AG04449 (cell line): ENCODE results near the gene MTRFR.

ENCODE experiments used
- CTCF ChIA-PET: fragments of 350-600 bp; formaldehyde crosslinking; extraction: SDS; loops from one replicate; lab custom pipeline; 2021; ENCODE audit warnings: antibody characterized with exemption; lab: Yijun Ruan, JAX
- POLR2A ChIA-PET: fragments of 400-600, 350-600 bp; formaldehyde crosslinking; extraction: SDS; loops from one replicate; lab custom pipeline; 2020; ENCODE audit warnings: antibody characterized with exemption, inconsistent platforms; lab: Yijun Ruan, JAX
- DNase-seq: peaks from one replicate; pipeline ENCODE4 v3.0.0-alpha.2; 2010; ENCODE audit warnings: low read depth, low spot score
- H3K4me3 ChIP-seq: 2 replicates; pipeline ENCODE4 v1.5.1; 2011; ENCODE audit warnings: low read depth, mild to moderate bottlenecking, control low read depth, low read length
- TF ChIP-seq, protein P1 (sequence below): IDR thresholded peaks from one replicate; pipeline ENCODE4 v1.5.1; 2011; ENCODE audit warnings: mild to moderate bottlenecking, moderate library complexity, low read length, control low read depth, inconsistent platforms; ENCODE audit not compliant: insufficient read depth; ENCODE audit errors: missing control alignments

MTRFR gene

DNA sequence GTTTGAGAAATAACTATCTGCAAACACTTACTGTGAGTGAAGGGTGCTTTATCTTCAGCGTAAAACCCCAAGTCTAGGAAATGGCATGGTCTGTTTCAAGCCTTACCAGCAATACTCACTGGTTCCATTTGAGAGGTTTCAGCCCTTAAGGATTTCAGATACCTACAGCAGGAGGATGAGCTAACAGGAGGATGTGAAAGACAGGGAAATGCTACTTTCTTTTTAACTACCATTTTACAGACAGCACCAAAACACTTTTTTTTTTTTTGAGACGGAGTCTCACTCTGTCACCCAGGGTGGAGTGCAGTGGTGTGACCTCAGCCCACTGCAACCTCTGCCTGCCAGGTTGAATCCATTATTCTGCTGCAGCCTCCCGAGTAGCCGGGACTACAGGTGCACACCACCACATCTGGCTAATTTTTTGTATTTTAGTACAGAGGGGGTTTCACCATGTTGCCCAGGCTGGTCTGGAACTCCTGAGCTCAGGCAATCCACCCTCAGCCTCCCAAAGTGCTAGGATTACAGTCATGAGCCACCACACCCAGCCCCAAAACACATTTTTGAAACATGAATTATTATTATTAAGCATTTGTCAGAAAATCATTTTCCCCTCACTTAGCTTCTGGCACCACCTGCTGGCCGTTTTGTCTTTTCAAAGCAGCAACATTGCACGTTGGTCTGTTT is 4.6 kb downstream of the MTRFR start:
- CTCF ChIA-PET: interaction anchor here (0.7 to 13.0 kb wide), 74 partner anchors 9 to 600 kb away, joined by 3 to 312 read pairs (median 4); partner anchors contain the start of genes ABCB9, ARL6IP4 and OGFOD2
- POLR2A ChIA-PET: interaction anchor here (0.7 to 1.2 kb wide), 5 partner anchors 13 to 261 kb away, joined by 3 to 6 read pairs (median 3); no protein-coding TSS in a partner anchor
- TF ChIP-seq, protein P1, sequence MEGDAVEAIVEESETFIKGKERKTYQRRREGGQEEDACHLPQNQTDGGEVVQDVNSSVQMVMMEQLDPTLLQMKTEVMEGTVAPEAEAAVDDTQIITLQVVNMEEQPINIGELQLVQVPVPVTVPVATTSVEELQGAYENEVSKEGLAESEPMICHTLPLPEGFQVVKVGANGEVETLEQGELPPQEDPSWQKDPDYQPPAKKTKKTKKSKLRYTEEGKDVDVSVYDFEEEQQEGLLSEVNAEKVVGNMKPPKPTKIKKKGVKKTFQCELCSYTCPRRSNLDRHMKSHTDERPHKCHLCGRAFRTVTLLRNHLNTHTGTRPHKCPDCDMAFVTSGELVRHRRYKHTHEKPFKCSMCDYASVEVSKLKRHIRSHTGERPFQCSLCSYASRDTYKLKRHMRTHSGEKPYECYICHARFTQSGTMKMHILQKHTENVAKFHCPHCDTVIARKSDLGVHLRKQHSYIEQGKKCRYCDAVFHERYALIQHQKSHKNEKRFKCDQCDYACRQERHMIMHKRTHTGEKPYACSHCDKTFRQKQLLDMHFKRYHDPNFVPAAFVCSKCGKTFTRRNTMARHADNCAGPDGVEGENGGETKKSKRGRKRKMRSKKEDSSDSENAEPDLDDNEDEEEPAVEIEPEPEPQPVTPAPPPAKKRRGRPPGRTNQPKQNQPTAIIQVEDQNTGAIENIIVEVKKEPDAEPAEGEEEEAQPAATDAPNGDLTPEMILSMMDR: peak; percentile 66
- no peak for DNase-seq
- no peak overlapping the region for H3K4me3 ChIP-seq

DNA sequence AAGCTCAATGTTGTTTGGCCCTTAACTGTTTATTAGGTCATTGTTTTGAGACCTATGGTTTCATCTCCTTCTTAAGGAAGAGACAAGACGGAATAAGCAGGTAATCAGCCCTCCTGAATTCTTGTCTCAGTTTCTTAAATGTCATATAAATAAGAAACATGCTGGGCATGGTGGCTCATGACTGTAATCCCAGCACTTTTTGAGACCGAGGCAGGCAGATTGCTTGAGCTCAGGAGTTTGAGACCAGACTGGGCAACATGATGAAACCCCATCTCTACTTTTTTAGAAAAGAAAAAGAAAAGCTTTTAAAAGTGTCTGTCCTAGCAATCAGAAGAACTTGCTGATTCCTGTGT is 5.1 kb downstream of the MTRFR start:
- ChIA-PET CTCF (interaction anchor here (0.7 to 13.0 kb wide), 69 partner anchors 10 to 600 kb away, joined by 3 to 312 read pairs (median 4); partner anchors contain the start of genes ABCB9, ARL6IP4 and OGFOD2), POLR2A (interaction anchor here (0.7 to 1.2 kb wide), 5 partner anchors 12 to 262 kb away, joined by 3 to 6 read pairs (median 3); no protein-coding TSS in a partner anchor)
- H3K4me3 ChIP-seq: no peak overlapping the region
- no peak for DNase-seq
- TF ChIP-seq, protein P1: no peak

DNA sequence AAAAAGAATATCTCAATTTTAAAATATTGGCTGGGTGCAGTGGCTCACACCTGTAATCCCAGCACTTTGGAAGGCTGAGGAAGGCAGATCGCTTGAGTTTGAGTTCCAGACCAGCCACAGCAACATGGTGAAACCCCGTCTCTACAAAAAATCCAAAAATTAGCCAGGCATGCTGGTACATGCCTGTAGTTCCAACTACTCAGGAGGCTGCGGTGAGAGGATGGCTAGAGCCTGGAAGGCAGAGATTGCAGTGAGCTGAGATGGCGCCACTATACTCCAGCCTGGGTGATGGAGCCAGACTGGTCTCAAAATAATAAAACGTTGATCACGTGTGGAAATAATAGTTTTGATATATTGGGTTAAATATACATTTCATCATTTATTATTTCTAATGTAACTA is 5.7 kb downstream of the MTRFR start:
- ChIA-PET CTCF (interaction anchor here (0.9 to 13.0 kb wide), 27 partner anchors 10 to 601 kb away, joined by 3 to 312 read pairs (median 5); partner anchors contain the start of genes ARL6IP4 and OGFOD2), POLR2A (interaction anchor here (1.2 kb wide), 1 partner anchor 11 kb away, joined by 3 read pairs; no protein-coding TSS in a partner anchor)
- TF ChIP-seq, protein P1: no peak

DNA sequence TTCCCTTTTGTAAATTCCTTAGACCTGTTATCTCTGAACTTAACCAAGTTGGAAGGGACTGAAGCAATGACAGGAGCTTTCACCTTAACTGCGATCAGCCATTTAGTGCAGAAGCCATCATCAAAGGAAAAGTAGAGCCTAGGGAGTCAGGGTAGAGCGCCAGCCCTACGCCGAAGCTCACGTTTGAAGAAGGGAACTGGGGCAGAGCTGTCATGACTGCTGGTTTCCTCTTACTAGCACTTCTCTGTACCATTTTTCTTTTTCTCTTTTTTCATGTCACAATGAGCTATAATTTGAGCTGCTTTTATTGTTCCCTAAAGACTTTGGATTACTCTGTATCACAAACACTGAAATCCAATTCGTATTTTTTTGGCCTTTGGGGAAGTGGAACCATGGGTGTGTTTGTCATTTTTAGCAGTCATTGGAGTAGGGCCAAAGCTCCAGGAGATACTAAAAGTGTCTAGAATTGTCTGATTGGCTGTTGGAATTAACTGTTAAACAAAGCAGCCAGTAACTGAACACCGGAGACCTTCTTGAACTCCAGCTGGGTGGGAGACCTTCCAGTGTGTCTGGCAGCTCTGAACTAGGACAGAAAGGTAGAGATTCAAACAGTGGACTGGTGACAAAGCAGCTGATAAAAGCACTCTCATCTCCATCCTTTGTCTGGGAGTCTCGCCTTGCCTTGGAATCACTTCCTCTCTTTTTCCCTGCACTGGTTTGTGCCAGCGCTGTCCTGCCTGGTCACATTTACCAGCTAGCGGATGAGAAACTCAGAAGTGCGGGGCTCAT is 9.1 kb downstream of the MTRFR start:
- TF ChIP-seq, protein P1: no peak
- H3K4me3 ChIP-seq: no peak overlapping the region
- ChIA-PET CTCF (interaction anchor here (0.9 to 13.0 kb wide), 6 partner anchors 7 to 449 kb away, joined by 3 to 312 read pairs (median 6); partner anchors contain the start of gene MTRFR), POLR2A (interaction anchor here (1.1 to 2.5 kb wide), 2 partner anchors 9 to 266 kb away, joined by 3 to 15 read pairs; partner anchors contain the start of genes MPHOSPH9 and MTRFR)
- no peak for DNase-seq

More for the DNA sequence above, 5.7 kb downstream of the MTRFR start:
- no peak overlapping the region for H3K4me3 ChIP-seq
- no peak for DNase-seq

DNA sequence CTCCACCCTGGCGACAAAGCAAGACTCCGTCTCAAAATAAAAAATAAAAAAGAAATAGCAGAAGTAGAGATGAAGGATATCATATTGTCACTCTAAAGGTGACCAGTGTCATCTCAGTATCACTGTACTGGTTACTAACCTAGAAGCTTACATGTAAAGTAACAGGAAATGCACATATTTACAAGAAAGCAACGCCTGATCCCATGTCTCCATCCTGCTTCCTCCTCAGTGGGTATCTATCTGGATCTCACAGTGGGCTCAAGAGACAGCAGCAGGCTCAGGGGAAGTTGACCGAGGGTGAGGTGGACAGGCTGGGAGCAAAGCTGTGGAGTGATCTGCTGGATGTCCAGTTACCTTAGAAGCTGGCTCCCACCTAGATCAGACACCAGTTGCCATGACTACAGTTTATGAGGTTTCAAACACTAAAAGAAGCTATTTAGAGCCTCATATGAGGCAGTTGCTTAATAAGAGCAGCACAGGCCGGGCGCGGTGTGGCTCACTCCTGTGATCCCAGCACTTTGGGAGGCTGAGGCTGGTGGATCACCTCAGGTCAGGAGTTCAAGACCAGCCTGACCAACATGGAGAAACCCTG is 10.5 kb downstream of the MTRFR start:
- no peak for DNase-seq
- H3K4me3 ChIP-seq: no peak overlapping the region
- ChIA-PET POLR2A (interaction anchor here (0.7 kb wide), 2 partner anchors 11 to 181 kb away, joined by 3 read pairs; partner anchors contain the start of gene MPHOSPH9), CTCF (interaction anchor here (0.7 to 1.2 kb wide), 2 partner anchors 10 to 123 kb away, joined by 3 to 6 read pairs; partner anchors contain the start of gene MTRFR)
- TF ChIP-seq, protein P1: no peak
